OCI-LY1 (cell line): ENCODE measurements around the gene PIGC.
A peak's percentile ranks its signal among the peaks of the same experiment; 100 is the strongest.

Experiments used
- H2AFZ ChIP-seq: fragments of 200-600 bp; sonication (generic), shearing (Covaris generic); 2 replicates; pipeline ENCODE4 v1.6.0; 2014; ENCODE audit warnings: antibody characterized with exemption, mild to moderate bottlenecking, low read length
- H3F3A ChIP-seq: fragments of 200-600 bp; sonication (generic), shearing (Covaris generic); 2 replicates; pipeline ENCODE4 v1.6.0; 2014; ENCODE audit warnings: mild to moderate bottlenecking, antibody characterized with exemption, low read length, moderate library complexity; ENCODE audit not compliant: insufficient read depth
- H3K27ac ChIP-seq: fragments of 200-600 bp; sonication (generic); 2 replicates; pipeline ENCODE4 v1.5.1; 2014; ENCODE audit warnings: low read length, mixed run types, mild to moderate bottlenecking, low read depth; ENCODE audit not compliant: poor library complexity, severe bottlenecking
- H3K27me3 ChIP-seq: fragments of 200-600 bp; sonication (generic); 2 replicates; pipeline ENCODE4 v1.6.0; 2014; ENCODE audit warnings: antibody characterized with exemption, mild to moderate bottlenecking, low read length, moderate library complexity; ENCODE audit not compliant: insufficient read depth
- H3K36me3 ChIP-seq: fragments of 200-600 bp; sonication (generic); 2 replicates; pipeline ENCODE4 v1.6.1; 2014; ENCODE audit warnings: mild to moderate bottlenecking, antibody characterized with exemption, low read length, moderate library complexity, mixed read lengths; ENCODE audit not compliant: insufficient read depth
- H3K4me1 ChIP-seq: fragments of 200-600 bp; sonication (generic); 2 replicates; pipeline ENCODE4 v1.5.1; 2014; ENCODE audit warnings: mild to moderate bottlenecking, low read length, moderate library complexity; ENCODE audit not compliant: insufficient read depth, severe bottlenecking
- H3K4me2 ChIP-seq: fragments of 200-600 bp; sonication (generic), shearing (Covaris generic); 2 replicates; pipeline ENCODE4 v1.6.1; 2014; ENCODE audit warnings: low read length
- H3K4me3 ChIP-seq: fragments of 200-600 bp; sonication (generic); 2 replicates; pipeline ENCODE4 v1.5.1; 2014; ENCODE audit warnings: low read length, low read depth, mild to moderate bottlenecking, mixed read lengths; ENCODE audit not compliant: poor library complexity, severe bottlenecking
- H3K79me2 ChIP-seq: fragments of 200-600 bp; shearing (Covaris generic); 2 replicates; pipeline ENCODE4 v1.6.1; 2016; ENCODE audit warnings: mixed run types, low read length, mixed read lengths; ENCODE audit not compliant: insufficient read depth
- H3K9ac ChIP-seq: fragments of 200-600 bp; sonication (generic), shearing (Covaris generic); 2 replicates; pipeline ENCODE4 v1.6.1; 2014; ENCODE audit warnings: mild to moderate bottlenecking, low read length, mixed read lengths
- H3K9me2 ChIP-seq: fragments of 200-600 bp; sonication (generic), shearing (Covaris generic); 2 replicates; pipeline ENCODE4 v1.6.1; 2014; ENCODE audit warnings: low read depth, mild to moderate bottlenecking, low read length, mixed read lengths
- H3K9me3 ChIP-seq: fragments of 200-600 bp; shearing (Covaris generic); 2 replicates; pipeline ENCODE4 v1.6.1; 2014; ENCODE audit warnings: low read length, mixed read lengths
- H4K20me1 ChIP-seq: fragments of 200-600 bp; sonication (generic), shearing (Covaris generic); 2 replicates; pipeline ENCODE4 v1.6.0; 2016; ENCODE audit warnings: mild to moderate bottlenecking, low read length; ENCODE audit not compliant: insufficient read depth
- CTCF ChIP-seq: fragments of 200-600 bp; sonication (generic), shearing (Covaris generic); IDR thresholded peaks from 2 replicates; pipeline ENCODE4 v1.5.1; 2017; ENCODE audit warnings: mild to moderate bottlenecking, antibody characterized with exemption, low read length, moderate library complexity, mixed read lengths
- EZH2 ChIP-seq: fragments of 200-600 bp; sonication (generic), shearing (Covaris generic); IDR thresholded peaks from 2 replicates; pipeline ENCODE4 v1.8.0; 2017; ENCODE audit warnings: borderline replicate concordance, mixed run types, mild to moderate bottlenecking, antibody characterized with exemption, low read length, moderate library complexity, mixed read lengths

PIGC gene

GRCh38 chr1:172399756-172400721 lies 43.8 kb downstream of the PIGC start:
- H3K9me2 ChIP-seq, result no peaks in the 10 kb centered on the region
- H3K79me2 ChIP-seq, result no peaks in the 10 kb centered on the region
- H4K20me1 ChIP-seq, result no peaks in the 10 kb centered on the region
- H3K27me3 ChIP-seq, result no peaks in the 10 kb centered on the region
- H3K36me3 ChIP-seq, result no peaks in the 10 kb centered on the region
- TF ChIP-seq CTCF (no peak), EZH2 (no peak)
- no peak overlapping the region for H3K4me2 ChIP-seq
- H3K9ac ChIP-seq, result no peak overlapping the region
- H2AFZ ChIP-seq, result no peak overlapping the region
- H3K27ac ChIP-seq, result no peak overlapping the region
- H3K4me1 ChIP-seq, result peaks cover 20% of the 10 kb centered on the region
- no peaks in the 10 kb centered on the region for H3F3A ChIP-seq
- H3K9me3 ChIP-seq, result no peaks in the 10 kb centered on the region
- H3K4me3 ChIP-seq, result no peak overlapping the region

GRCh38 chr1:172398970-172399755 lies 44.7 kb downstream of the PIGC start:
- H3K4me1 ChIP-seq, result peaks cover 29% of the 10 kb centered on the region
- no peaks in the 10 kb centered on the region for H3K9me2 ChIP-seq
- peak overlapping the region; percentile 19; the same call in 1 of the 2 replicates for H3K9ac ChIP-seq
- no peaks in the 10 kb centered on the region for H3F3A ChIP-seq
- H3K27ac ChIP-seq, result peak overlapping the region; percentile 24
- peak overlapping the region; percentile 38 for H3K4me3 ChIP-seq
- H4K20me1 ChIP-seq, result no peaks in the 10 kb centered on the region
- H3K4me2 ChIP-seq, result peak overlapping the region; percentile 59
- no peaks in the 10 kb centered on the region for H3K9me3 ChIP-seq
- H3K36me3 ChIP-seq, result no peaks in the 10 kb centered on the region
- H3K27me3 ChIP-seq, result no peaks in the 10 kb centered on the region
- peak; percentile 76 for TF ChIP-seq CTCF
- no peak for TF ChIP-seq EZH2
- no peaks in the 10 kb centered on the region for H3K79me2 ChIP-seq
- peak overlapping the region; percentile 61 for H2AFZ ChIP-seq

GRCh38 chr1:172398193-172398592 lies 45.7 kb downstream of the PIGC start:
- Histone ChIP-seq H2AFZ (peak overlapping the region; percentile 61; the same call in 1 of the 2 replicates), H3K4me3 (no peak overlapping the region), H3K4me1 (peaks cover 39% of the 10 kb centered on the region), H3K9ac (no peak overlapping the region), H3K4me2 (peak overlapping the region; percentile 59; the same call in 1 of the 2 replicates), H3K27me3 (no peaks in the 10 kb centered on the region), H3K9me2 (no peaks in the 10 kb centered on the region), H3F3A (no peaks in the 10 kb centered on the region), H3K9me3 (no peaks in the 10 kb centered on the region), H3K36me3 (no peaks in the 10 kb centered on the region), H3K27ac (peak overlapping the region; percentile 24), H3K79me2 (no peaks in the 10 kb centered on the region), H4K20me1 (no peaks in the 10 kb centered on the region)
- TF ChIP-seq EZH2 (no peak), CTCF (no peak)
